RPMI7951 (cell line): Measurements from ENCODE around the gene FARP2. TPM values are rescaled to one million over a fixed set of nuclear protein-coding genes. Genes with fewer than 3 reads are reported as not detected.
"Not testable (repeated sequence)": the region's sequence is repeated elsewhere in the genome, so short reads cannot be mapped to it uniquely, and the experiment has no call there.

Experiments
- DNase-seq: peaks from one replicate; pipeline ENCODE4 v3.0.0-alpha.2; 2012; ENCODE audit warnings: low read depth
- total RNA-seq: library from RNA; depleted of rRNA; stranded (reverse); fragments of >200 nt; shearing (Covaris generic); gene quantifications from 2 replicates; pipeline ENCODE4 v1.2.3, GENCODE V29; 2014

Gene FARP2
- total RNA-seq, 1 experiment from 2014 or later = 38.1 TPM

- DNase-seq = no peak
These were observed 12.6 kb downstream of the FARP2 start for GRCh38 chr2:241368643-241369042.

DNA sequence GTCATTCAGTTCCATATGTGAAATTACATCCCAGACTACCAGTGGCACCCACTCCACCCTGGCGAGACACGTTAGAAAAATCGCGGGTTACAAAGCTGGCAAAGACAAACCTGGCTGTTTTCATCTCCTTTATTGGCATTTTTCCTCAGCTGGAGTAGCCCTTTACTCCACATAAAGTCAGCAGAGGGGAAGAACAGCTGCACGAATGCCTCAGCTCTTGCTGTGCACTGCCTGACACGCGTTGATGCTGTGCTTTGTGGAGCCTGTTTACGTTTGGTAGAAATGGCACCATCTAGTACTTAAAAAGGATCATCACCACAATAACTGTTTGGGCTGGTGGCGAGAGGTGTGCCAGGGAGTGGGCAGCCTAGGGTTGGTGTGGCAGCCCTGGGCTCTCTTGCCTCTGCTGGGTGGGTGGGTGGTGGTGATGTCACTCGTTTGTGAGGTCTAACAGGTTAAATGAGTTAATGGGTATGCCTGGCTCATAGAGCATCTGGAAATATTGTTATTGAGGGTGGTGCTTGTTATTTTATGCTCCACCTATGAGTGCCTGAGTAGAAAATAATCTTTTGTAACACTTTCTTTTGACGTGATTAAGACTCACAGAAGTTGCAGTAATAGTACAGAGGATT is 16.4 kb downstream of the FARP2 start:
- no peak for DNase-seq

DNA sequence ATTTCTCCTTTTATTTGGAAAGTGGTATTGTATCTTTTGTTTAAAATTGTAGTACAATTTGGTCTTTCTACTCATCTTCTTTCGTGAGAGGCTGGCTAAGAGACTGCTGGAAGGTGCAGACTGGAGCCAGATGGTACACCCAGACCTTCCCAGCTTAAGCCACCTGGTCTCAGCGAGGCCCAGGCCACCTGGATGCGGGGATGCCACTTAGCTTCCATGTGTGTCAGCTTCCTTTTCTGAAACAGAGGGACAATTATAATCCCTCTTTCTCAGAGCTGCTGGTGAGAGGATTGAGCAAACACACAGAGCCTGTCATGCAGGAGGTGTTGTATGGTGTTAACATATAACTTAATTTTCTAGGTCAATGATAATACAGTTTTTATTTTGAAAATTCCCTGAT is 17.4 kb downstream of the FARP2 start:
- DNase-seq = no peak

DNA sequence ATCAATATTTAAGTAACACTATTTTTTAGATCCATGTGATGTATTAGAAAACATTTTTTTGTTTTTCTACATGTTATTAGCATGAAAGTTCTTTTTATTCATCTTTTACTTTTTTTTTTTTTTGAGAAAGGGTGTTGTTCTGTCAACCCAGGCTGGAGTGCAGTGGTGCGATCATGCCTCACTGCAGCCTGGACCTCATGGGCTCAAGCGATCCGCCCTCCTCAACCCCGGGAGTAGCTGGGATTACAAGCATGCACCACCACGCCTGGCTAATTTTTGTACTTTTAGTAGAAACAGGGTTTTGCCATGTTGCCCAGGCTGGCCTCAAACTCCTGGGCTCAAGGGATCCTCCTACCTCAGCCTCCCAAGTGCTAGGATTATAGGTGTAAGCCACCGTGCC is 17.8 kb downstream of the FARP2 start:
- not testable (repeated sequence) for DNase-seq

DNA sequence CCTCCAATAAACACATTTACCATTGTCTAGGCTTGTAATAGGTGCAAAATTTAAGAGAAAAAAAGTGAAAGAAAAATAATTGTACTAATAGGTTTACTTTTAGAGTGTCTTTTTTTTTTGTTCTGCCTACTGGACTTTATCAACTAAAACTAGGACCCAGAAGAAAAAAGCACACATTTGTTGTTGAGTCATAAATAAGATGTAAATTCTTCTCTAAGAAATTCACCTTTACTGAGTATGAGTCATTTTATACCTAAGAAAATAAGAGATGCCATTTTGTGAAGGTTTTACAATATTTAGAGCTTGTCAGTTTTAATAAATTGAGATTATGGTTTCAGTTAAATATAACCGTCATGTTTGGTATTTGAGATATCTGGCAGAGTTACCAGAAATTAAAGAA is 19.2 kb downstream of the FARP2 start:
- DNase-seq = no peak

DNA sequence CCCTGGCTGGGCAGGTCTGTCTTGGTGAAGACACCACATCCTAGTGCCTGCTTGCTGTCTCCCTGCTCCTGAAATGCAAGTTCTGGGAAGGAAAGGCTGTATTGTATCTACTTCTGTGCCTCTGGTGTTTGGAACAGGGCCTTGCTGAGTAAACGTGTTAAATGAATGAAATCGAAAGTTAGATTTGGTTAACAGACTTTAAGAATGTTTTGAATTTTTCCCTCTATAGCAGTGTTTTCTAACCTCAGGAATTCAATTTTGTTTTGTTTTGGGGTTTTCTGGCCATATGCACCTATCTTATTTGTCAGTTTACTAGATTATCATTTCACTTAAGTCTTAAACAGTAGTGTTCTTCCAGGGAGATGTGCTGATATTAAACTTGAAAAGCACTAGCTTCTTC is 20.7 kb downstream of the FARP2 start:
- DNase-seq = no peak

DNA sequence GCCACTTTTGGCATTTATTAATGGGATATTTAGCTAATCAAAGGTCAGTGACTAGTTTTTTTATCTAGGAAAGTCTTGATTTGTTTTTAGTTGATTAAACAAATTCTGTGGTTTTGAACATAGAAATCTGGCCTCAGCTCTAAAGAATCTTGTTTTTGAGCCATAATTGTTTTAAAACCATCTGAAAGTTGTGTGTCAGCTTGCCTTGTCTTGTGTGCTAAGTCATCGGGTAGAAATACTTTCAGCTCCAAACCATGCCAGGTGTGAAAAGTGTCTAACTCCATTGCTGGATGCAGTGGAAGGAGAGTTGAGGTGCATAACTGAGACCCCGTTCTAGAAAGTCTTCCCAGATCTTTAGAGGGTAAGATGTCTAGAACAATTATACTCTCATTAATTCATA is 22.7 kb downstream of the FARP2 start:
- DNase-seq = no peak

- DNase-seq = peak; percentile 32
These were observed 23.7 kb downstream of the FARP2 start for GRCh38 chr2:241379481-241380480.

DNA sequence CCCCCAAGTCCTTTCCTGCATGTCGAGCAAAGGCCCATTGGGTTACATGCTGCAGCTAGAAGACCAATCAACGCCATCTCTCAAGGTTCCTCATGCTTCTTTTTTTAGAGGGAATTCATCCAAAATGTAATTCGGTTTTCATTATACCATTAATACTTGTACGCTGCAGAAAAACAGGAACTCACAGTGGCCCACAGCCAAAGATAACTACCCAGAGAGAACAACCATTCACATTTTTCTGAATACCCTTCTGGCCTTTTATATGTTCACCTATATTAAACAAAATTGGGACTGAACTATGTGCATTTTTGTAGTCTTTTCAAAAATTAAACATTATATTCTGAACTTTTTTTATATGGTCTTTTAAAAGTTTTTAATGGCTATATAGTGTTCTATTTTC is 25.8 kb downstream of the FARP2 start:
- no peak for DNase-seq

DNA sequence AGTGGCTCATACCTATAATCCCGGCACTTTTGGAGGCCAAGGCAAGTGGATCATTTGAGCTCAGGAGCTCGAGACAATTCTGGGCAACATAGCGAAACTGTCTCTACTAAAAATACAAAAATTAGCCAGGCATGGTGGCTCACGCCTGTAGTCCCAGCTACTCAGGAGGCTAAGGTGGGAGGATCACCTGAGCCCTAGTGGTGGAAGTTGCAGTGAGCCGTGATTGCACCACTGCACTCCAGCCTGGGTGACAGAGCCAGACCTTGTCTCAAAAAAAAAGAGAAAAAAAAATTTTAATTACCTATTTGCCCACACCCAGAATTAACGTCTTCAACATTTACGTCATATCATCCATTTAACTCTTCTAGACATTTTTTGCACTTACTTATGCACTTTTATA is 29.4 kb downstream of the FARP2 start:
- DNase-seq = not testable (repeated sequence)

DNA sequence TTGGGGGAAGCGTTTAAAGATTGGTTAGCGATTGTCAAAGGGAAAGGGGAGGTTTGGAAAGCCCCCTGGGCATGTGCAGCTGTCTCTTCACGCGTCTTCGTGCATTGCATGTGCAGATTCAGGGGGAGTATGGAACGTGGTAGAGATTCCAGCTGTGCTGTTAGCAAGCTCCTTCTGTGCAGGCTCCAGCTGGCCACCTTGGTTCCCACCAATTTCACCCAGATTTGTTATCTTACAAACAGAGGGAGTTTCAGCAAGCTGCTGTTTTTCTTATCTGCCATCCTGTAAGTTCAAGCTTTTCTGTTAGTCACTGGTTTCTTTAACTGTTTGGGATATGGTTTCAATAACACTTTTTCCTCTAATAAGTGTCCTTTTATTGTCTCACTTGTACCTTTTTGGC is 30.4 kb downstream of the FARP2 start:
- no peak for DNase-seq

DNA sequence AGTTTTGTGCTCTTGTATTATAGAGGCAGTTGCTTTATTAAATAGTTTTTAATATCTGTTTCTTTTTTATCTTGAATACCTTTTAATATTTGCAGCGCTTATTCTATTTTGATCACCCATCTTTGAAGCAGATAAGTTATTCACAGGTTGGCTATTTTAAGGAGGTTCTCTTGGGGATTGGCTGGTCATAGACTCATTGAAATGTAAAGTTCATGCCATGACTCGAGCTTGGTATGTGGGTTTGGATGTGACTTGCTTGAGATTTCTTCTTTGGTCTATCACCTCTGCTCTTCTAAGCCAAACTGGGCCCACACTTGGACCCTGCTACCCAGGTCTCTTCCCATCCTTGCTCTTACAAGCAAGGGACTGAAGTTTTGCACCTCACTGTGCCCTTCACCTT is 33.6 kb downstream of the FARP2 start:
- no peak for DNase-seq

DNA sequence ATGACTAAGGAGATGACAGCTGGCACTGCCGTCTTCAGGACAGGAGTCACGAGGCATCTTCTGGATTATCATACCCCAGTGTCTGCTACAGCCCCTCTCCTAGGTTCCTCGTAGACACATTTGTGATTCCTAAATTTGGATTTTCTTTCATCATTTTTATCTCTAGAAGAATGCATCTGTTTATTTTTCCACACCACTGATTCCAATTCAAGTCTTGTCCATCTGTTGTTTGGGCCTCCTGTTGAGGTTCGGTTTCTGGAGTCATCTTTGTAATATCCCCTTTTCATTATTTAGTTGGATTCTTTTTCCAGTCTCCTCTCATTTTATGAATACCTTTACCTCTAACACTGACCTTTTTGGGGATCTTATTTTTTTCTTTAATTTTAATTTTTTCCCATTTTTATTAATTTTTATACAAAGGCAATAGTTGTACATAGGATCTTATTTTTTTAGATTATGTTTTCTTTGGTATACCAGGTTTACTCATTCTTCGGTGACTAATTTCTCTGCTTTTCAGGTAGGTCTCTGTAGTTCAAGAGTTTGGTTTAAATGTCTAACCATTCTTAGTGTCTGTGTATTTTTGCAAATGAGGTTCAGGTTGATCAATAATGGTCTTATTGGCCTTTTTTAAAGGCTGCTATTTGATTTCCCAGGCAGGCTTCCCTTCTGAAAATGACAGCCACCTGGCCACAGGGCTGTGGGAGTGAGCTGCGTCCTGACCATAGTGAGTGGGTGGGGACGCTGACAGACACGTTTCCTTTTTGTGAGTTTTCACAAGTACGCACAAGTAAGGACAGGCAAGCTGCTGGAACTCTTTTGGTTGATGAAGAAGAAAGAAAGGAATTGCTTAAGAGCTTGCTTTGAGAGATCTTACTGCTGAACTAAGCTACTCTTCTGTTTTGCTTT is 34.5 kb downstream of the FARP2 start:
- no peak for DNase-seq

GRCh38 chr2:241391892-241392665 is 36.0 kb downstream of the FARP2 start:
- DNase-seq = peak; percentile 55

- not testable (repeated sequence) for DNase-seq
These were observed 36.7 kb downstream of the FARP2 start for GRCh38 chr2:241392753-241393152.

- no peak for DNase-seq
These were observed 37.6 kb downstream of the FARP2 start for GRCh38 chr2:241393524-241394196.

- not testable (repeated sequence) for DNase-seq
These were observed 40.7 kb downstream of the FARP2 start for GRCh38 chr2:241396809-241397208.

DNA sequence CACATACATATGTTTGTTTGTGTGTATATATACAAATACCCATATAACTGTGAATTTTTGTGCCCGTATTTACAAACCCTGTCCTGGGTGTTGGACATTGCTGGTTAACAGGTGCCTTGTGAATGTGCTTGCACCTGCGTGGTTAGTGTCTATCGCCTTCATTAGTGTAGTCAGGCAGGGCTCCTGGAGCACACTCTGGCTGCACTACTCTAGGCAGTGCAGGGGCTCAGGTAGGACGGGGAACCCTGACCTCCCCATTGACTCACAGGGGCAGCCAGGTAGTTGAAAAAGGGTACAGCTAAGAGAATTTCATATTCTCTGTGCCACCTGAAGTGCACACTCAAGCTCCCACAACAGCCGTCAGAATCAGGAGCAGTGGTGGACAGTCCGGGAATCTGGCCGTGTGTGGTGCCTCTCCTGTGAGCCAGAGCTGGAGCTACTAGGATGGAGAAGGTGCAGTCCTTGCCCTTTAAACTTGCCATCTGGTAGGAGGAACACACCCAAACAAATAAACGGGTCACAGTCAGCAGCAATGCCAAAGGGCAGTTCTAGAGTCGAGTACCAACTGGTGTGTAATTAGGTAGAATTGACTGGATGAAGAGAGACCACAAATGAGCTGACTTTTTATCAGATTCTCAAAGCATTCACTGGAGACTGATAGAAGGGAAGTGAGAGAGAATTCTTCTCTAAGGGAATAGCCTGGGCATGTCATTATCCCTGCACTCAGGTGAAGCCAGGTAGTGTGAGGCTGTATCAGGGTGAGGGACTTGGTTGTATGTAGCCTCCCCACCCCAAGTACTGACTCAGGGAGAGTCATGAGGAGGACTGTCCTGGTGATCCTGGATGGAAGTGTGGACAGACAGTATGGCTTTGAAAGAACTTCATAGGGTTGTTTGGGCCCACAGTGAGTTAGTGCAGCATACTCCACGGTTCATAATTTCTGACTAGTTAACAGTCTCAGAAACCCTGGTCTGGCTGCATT is 44.1 kb downstream of the FARP2 start:
- DNase-seq = no peak

DNA sequence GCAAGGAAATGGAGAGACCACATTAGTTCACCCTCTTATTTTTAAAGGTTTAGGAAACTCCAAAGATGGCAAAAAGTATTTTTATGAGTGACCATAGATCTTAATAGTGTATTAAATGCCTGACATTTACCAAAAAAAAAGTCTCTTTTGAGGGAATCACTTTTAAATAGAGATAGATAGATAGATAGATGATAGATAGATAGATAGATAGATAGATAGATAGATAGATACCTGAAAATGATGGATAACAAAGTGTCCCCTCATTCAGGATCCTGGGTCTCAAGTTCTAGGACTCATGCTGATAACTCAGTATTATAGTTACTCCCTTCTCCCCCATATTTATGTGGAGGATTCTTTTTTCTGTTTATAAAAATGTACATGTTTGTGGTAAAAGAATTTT is 52.8 kb downstream of the FARP2 start:
- DNase-seq = no peak
